Activated CD8-positive, alpha-beta T cell treated with anti-CD3 and anti-CD28 coated beads, Interleukin-2, amount 10 ng/mL, durations not matched to agents 7 days and 5 days (primary cell): ENCODE results near the gene RAB27A. TPM values are rescaled to one million over a fixed set of nuclear protein-coding genes. Genes with fewer than 3 reads are reported as not detected.
"Not testable (repeated sequence)": the region's sequence is repeated elsewhere in the genome, so short reads cannot be mapped to it uniquely, and the experiment has no call there.

ENCODE experiments used
- ATAC-seq: fragments of 150-1000 bp; cut with Tn5 transposase; one replicate; pipeline ENCODE4 v1.10.0; 2021; ENCODE audit warnings: moderate library complexity
- CTCF ChIA-PET: fragments of 350-600 bp; sonication (Branson Sonifier 250); formaldehyde crosslinking; loops from one replicate; lab custom pipeline; 2021; ENCODE audit warnings: antibody characterized with exemption; lab: Charles Lee
- POLR2A ChIA-PET: fragments of 350-600 bp; sonication (Branson Sonifier 250); formaldehyde crosslinking; loops from one replicate; lab custom pipeline; 2021; ENCODE audit warnings: antibody characterized with exemption; lab: Charles Lee
- DNase-seq: peaks from one replicate; pipeline ENCODE4 v3.0.0-alpha.2; 2020
- H3K27ac Mint-ChIP-seq: one replicate; pipeline ENCODE4 v1.8.0; 2021; ENCODE audit warnings: mild to moderate bottlenecking, mixed read lengths
- H3K27me3 Mint-ChIP-seq: one replicate; pipeline ENCODE4 v1.8.0; 2021; ENCODE audit warnings: low read depth, mixed read lengths
- H3K36me3 Mint-ChIP-seq: one replicate; pipeline ENCODE4 v1.8.0; 2021; ENCODE audit warnings: low read depth, mixed read lengths
- H3K4me1 Mint-ChIP-seq: one replicate; pipeline ENCODE4 v1.8.0; 2021; ENCODE audit warnings: low read depth, mixed read lengths
- H3K4me3 Mint-ChIP-seq: one replicate; pipeline ENCODE4 v1.8.0; 2021; ENCODE audit warnings: mild to moderate bottlenecking, mixed read lengths
- H3K9me3 Mint-ChIP-seq: one replicate; pipeline ENCODE4 v1.8.0; 2022; ENCODE audit warnings: mixed read lengths; ENCODE audit not compliant: insufficient read depth
- total RNA-seq, 2 experiments: library from RNA; stranded (reverse); gene quantifications; one replicate each; pipeline ENCODE4 v1.2.3, GENCODE V29; 2021

RAB27A gene
- total RNA-seq, 2 experiments from 2014 or later, result 102 to 105 TPM

- not testable (repeated sequence) for ATAC-seq
These were observed 9.0 kb downstream of the RAB27A start for GRCh38 chr15:55280589-55280988.

GRCh38 chr15:55279746-55280351 lies 9.8 kb downstream of the RAB27A start:
- H3K4me3 Mint-ChIP-seq, result peak overlapping the region; percentile 57
- peak overlapping the region; percentile 97 for H3K27ac Mint-ChIP-seq
- H3K4me1 Mint-ChIP-seq, result peaks cover 93% of the 10 kb centered on the region
- ATAC-seq (peak; percentile 79), DNase-seq (peak; percentile 66)
- ChIA-PET POLR2A (interaction anchor here (0.6 to 4.2 kb wide), 4 partner anchors 8 to 59 kb away, joined by 3 to 24 read pairs (median 8); partner anchors contain the start of genes PIGB and PIGBOS1), CTCF (interaction anchor here (1.0 to 1.5 kb wide), 3 partner anchors 11 to 62 kb away, joined by 3 to 4 read pairs (median 4); no protein-coding TSS in a partner anchor)
- peaks cover 67% of the 10 kb centered on the region for H3K36me3 Mint-ChIP-seq
- no peaks in the 10 kb centered on the region for H3K9me3 Mint-ChIP-seq
- H3K27me3 Mint-ChIP-seq, result no peaks in the 10 kb centered on the region

More at GRCh38 chr15:55280589-55280988, 9.0 kb downstream of the RAB27A start:
- POLR2A ChIA-PET, result interaction anchor here (3.2 to 4.2 kb wide), 2 partner anchors 13 to 59 kb away, joined by 12 to 24 read pairs; no protein-coding TSS in a partner anchor
- H3K27me3 Mint-ChIP-seq, H3K9me3 Mint-ChIP-seq: not testable (repeated sequence)
- DNase-seq, result peak; percentile 41
- CTCF ChIA-PET, result interaction anchor here (0.6 to 1.5 kb wide), 4 partner anchors 11 to 62 kb away, joined by 3 to 4 read pairs (median 4); no protein-coding TSS in a partner anchor
- H3K4me1 Mint-ChIP-seq, result peaks cover 94% of the 10 kb centered on the region
- H3K36me3 Mint-ChIP-seq, result peaks cover 66% of the 10 kb centered on the region
- peak overlapping the region; percentile 23 for H3K4me3 Mint-ChIP-seq
- peak overlapping the region; percentile 97 for H3K27ac Mint-ChIP-seq

GRCh38 chr15:55279100-55279745 lies 10.4 kb downstream of the RAB27A start:
- no peak for ATAC-seq
- Mint-ChIP-seq H3K4me3 (peak overlapping the region; percentile 57), H3K27me3 (no peaks in the 10 kb centered on the region), H3K9me3 (no peaks in the 10 kb centered on the region), H3K27ac (peak overlapping the region; percentile 97), H3K4me1 (peaks cover 89% of the 10 kb centered on the region), H3K36me3 (peaks cover 69% of the 10 kb centered on the region)
- ChIA-PET CTCF (interaction anchor here (1.2 to 1.5 kb wide), 2 partner anchors 12 to 61 kb away, joined by 3 to 4 read pairs; no protein-coding TSS in a partner anchor), POLR2A (interaction anchor here (0.6 to 4.2 kb wide), 4 partner anchors 8 to 58 kb away, joined by 3 to 24 read pairs (median 8); partner anchors contain the start of genes PIGB and PIGBOS1)
- no peak for DNase-seq

GRCh38 chr15:55277715-55278114 lies 11.9 kb downstream of the RAB27A start:
- ATAC-seq (no peak), DNase-seq (no peak)
- Mint-ChIP-seq H3K4me3 (peak overlapping the region; percentile 70), H3K36me3 (peaks cover 72% of the 10 kb centered on the region), H3K27me3 (no peaks in the 10 kb centered on the region), H3K4me1 (peaks cover 88% of the 10 kb centered on the region), H3K9me3 (peaks cover 6% of the 10 kb centered on the region), H3K27ac (peak overlapping the region; percentile 97)
- ChIA-PET POLR2A (interaction anchor here (1.4 to 2.7 kb wide), 4 partner anchors 10 to 27 kb away, joined by 4 to 23 read pairs (median 10); no protein-coding TSS in a partner anchor), CTCF (interaction anchor here (0.6 to 2.4 kb wide), 8 partner anchors 10 to 81 kb away, joined by 3 to 27 read pairs (median 4); partner anchors contain the start of gene RSL24D1)

GRCh38 chr15:55277116-55277564 lies 12.5 kb downstream of the RAB27A start:
- Mint-ChIP-seq H3K36me3 (peaks cover 69% of the 10 kb centered on the region), H3K4me1 (peaks cover 86% of the 10 kb centered on the region), H3K4me3 (peak overlapping the region; percentile 70), H3K27ac (peak overlapping the region; percentile 97), H3K9me3 (peaks cover 7% of the 10 kb centered on the region), H3K27me3 (no peaks in the 10 kb centered on the region)
- peak; percentile 64 for ATAC-seq
- POLR2A ChIA-PET, result interaction anchor here (1.0 to 2.7 kb wide), 5 partner anchors 9 to 26 kb away, joined by 4 to 23 read pairs (median 7); no protein-coding TSS in a partner anchor
- DNase-seq, result peak; percentile 85
- CTCF ChIA-PET, result interaction anchor here (0.8 to 2.4 kb wide), 8 partner anchors 10 to 80 kb away, joined by 3 to 27 read pairs (median 4); partner anchors contain the start of gene RSL24D1

- peaks cover 85% of the 10 kb centered on the region for H3K4me1 Mint-ChIP-seq
- H3K27me3 Mint-ChIP-seq, result no peaks in the 10 kb centered on the region
- no peak for ATAC-seq
- H3K9me3 Mint-ChIP-seq, result peaks cover 7% of the 10 kb centered on the region
- DNase-seq, result no peak
- H3K4me3 Mint-ChIP-seq, result peak overlapping the region; percentile 70
- ChIA-PET CTCF (interaction anchor here (0.8 to 2.4 kb wide), 5 partner anchors 9 to 59 kb away, joined by 3 to 27 read pairs (median 4); no protein-coding TSS in a partner anchor), POLR2A (interaction anchor here (1.0 to 2.7 kb wide), 5 partner anchors 8 to 25 kb away, joined by 4 to 23 read pairs (median 7); no protein-coding TSS in a partner anchor)
- peak overlapping the region; percentile 62 for H3K27ac Mint-ChIP-seq
- H3K36me3 Mint-ChIP-seq, result peaks cover 71% of the 10 kb centered on the region
These were observed 13.3 kb downstream of the RAB27A start for GRCh38 chr15:55276324-55276723.

- no peak for ATAC-seq
- ChIA-PET POLR2A (interaction anchor here (1.0 kb wide), 1 partner anchor 49 kb away, joined by 4 read pairs; no protein-coding TSS in a partner anchor), CTCF (interaction anchor here (1.0 to 2.3 kb wide), 4 partner anchors 12 to 52 kb away, joined by 4 to 12 read pairs (median 6); no protein-coding TSS in a partner anchor)
- Mint-ChIP-seq H3K4me1 (peaks cover 90% of the 10 kb centered on the region), H3K36me3 (peaks cover 86% of the 10 kb centered on the region), H3K9me3 (peaks cover 7% of the 10 kb centered on the region), H3K4me3 (peak overlapping the region; percentile 33), H3K27ac (peak overlapping the region; percentile 95), H3K27me3 (no peaks in the 10 kb centered on the region)
- DNase-seq, result no peak
These were observed 19.3 kb downstream of the RAB27A start for GRCh38 chr15:55270291-55270690.

GRCh38 chr15:55268176-55268695 lies 21.4 kb downstream of the RAB27A start:
- Mint-ChIP-seq H3K4me1 (peaks cover 88% of the 10 kb centered on the region), H3K4me3 (peak overlapping the region; percentile 64), H3K9me3 (peaks cover 3% of the 10 kb centered on the region), H3K27ac (peak overlapping the region; percentile 95), H3K36me3 (peaks cover 85% of the 10 kb centered on the region), H3K27me3 (no peaks in the 10 kb centered on the region)
- POLR2A ChIA-PET, result interaction anchor here (1.0 to 3.5 kb wide), 10 partner anchors 9 to 71 kb away, joined by 3 to 26 read pairs (median 7); partner anchors contain the start of gene RSL24D1
- DNase-seq, result no peak
- CTCF ChIA-PET, result interaction anchor here (0.7 to 3.3 kb wide), 9 partner anchors 9 to 171 kb away, joined by 3 to 27 read pairs (median 6); no protein-coding TSS in a partner anchor
- ATAC-seq, result no peak

GRCh38 chr15:55267401-55268175 lies 22.0 kb downstream of the RAB27A start:
- peak overlapping the region; percentile 64 for H3K4me3 Mint-ChIP-seq
- peaks cover 86% of the 10 kb centered on the region for H3K36me3 Mint-ChIP-seq
- DNase-seq (peak; percentile 86), ATAC-seq (peak; percentile 94)
- CTCF ChIA-PET, result interaction anchor here (1.0 to 3.3 kb wide), 13 partner anchors 10 to 51 kb away, joined by 3 to 27 read pairs (median 5); partner anchors contain the start of genes PIGB and PIGBOS1
- POLR2A ChIA-PET, result interaction anchor here (0.8 to 3.5 kb wide), 14 partner anchors 10 to 71 kb away, joined by 3 to 26 read pairs (median 6); partner anchors contain the start of genes PIGB, PIGBOS1 and RSL24D1
- peaks cover under 1% of the 10 kb centered on the region for H3K9me3 Mint-ChIP-seq
- H3K27me3 Mint-ChIP-seq, result no peaks in the 10 kb centered on the region
- peaks cover 85% of the 10 kb centered on the region for H3K4me1 Mint-ChIP-seq
- peak overlapping the region; percentile 95 for H3K27ac Mint-ChIP-seq

GRCh38 chr15:55266547-55266946 lies 23.1 kb downstream of the RAB27A start:
- Mint-ChIP-seq H3K9me3 (no peaks in the 10 kb centered on the region), H3K27me3 (no peaks in the 10 kb centered on the region), H3K4me3 (peak overlapping the region; percentile 64), H3K4me1 (peaks cover 81% of the 10 kb centered on the region), H3K27ac (peak overlapping the region; percentile 95), H3K36me3 (peaks cover 85% of the 10 kb centered on the region)
- ChIA-PET CTCF (interaction anchor here (1.0 to 3.3 kb wide), 12 partner anchors 9 to 53 kb away, joined by 3 to 27 read pairs (median 5); partner anchors contain the start of genes PIGB and PIGBOS1), POLR2A (interaction anchor here (0.8 to 3.5 kb wide), 10 partner anchors 11 to 70 kb away, joined by 3 to 26 read pairs (median 8); partner anchors contain the start of genes PIGB, PIGBOS1 and RSL24D1)
- ATAC-seq, result no peak
- no peak for DNase-seq
